ENCODE measurements around the gene A3GALT2.

Gene A3GALT2

GRCh38 chr1:33367485-33368405 lies 46.8 kb upstream of the A3GALT2 start:
- no peak overlapping the region for H2BK15ac ChIP-seq (replicated peaks; ENCODE audit: low read depth)
- H3K56ac ChIP-seq (ENCODE audit: low read length) = no peak overlapping the region
- H3K23ac ChIP-seq (ENCODE audit: low read length) = no peak overlapping the region
- no peak overlapping the region for H3K4me3 ChIP-seq (ENCODE audit: low read length)
- H4K8ac ChIP-seq (ENCODE audit: low read depth, low read length) = no peak overlapping the region
- no peaks in the 10 kb centered on the region for H3K79me1 ChIP-seq (ENCODE audit: low read length)
- no peaks in the 10 kb centered on the region for H3K36me3 ChIP-seq (ENCODE audit: control insufficient read depth, insufficient read depth, low read length)
- H3K4ac ChIP-seq (ENCODE audit: low read depth, low read length) = no peak overlapping the region
- DNase-seq = peak; percentile 79
- H3K79me2 ChIP-seq (ENCODE audit: control insufficient read depth, insufficient read depth, low read length) = no peaks in the 10 kb centered on the region
- no peak overlapping the region for H2BK5ac ChIP-seq (ENCODE audit: low read length)
- no peak overlapping the region for H3K9ac ChIP-seq (ENCODE audit: low read length)
- WGBS (ENCODE audit: extremely low coverage, insufficient coverage, low lambda C conversion rate) = no CpG with 5 or more reads among the region's 23 CpGs
- no peak overlapping the region for H3K27ac ChIP-seq (ENCODE audit: low read depth, low read length)
- H2AK5ac ChIP-seq (ENCODE audit: low read length) = no peak overlapping the region
- H2BK120ac ChIP-seq (ENCODE audit: low read depth, low read length) = no peak overlapping the region
- no peak overlapping the region for H3K18ac ChIP-seq (ENCODE audit: low read length)
- no peaks in the 10 kb centered on the region for H3K27me3 ChIP-seq (ENCODE audit: insufficient read depth, low read length, poor library complexity)
- peaks cover 12% of the 10 kb centered on the region for H3K4me1 ChIP-seq (ENCODE audit: control insufficient read depth, low read depth, low read length)
- no peak overlapping the region for H4K5ac ChIP-seq (ENCODE audit: low read length)
- no peak overlapping the region for H3K4me2 ChIP-seq (ENCODE audit: low read length)

- H3K36me3 ChIP-seq (ENCODE audit: control insufficient read depth, insufficient read depth, low read length) = no peaks in the 10 kb centered on the region
- no peak overlapping the region for H3K4me2 ChIP-seq (ENCODE audit: low read length)
- no peak overlapping the region for H2BK120ac ChIP-seq (ENCODE audit: low read depth, low read length)
- H3K4me3 ChIP-seq (ENCODE audit: low read length) = no peak overlapping the region
- no peak overlapping the region for H4K8ac ChIP-seq (ENCODE audit: low read depth, low read length)
- H2BK15ac ChIP-seq (replicated peaks; ENCODE audit: low read depth) = no peak overlapping the region
- no peak overlapping the region for H3K23ac ChIP-seq (ENCODE audit: low read length)
- DNase-seq = no peak
- no peaks in the 10 kb centered on the region for H3K79me2 ChIP-seq (ENCODE audit: control insufficient read depth, insufficient read depth, low read length)
- H2AK5ac ChIP-seq (ENCODE audit: low read length) = no peak overlapping the region
- H4K5ac ChIP-seq (ENCODE audit: low read length) = no peak overlapping the region
- H3K79me1 ChIP-seq (ENCODE audit: low read length) = no peaks in the 10 kb centered on the region
- no peak overlapping the region for H3K4ac ChIP-seq (ENCODE audit: low read depth, low read length)
- no peak overlapping the region for H3K9ac ChIP-seq (ENCODE audit: low read length)
- no peak overlapping the region for H2BK5ac ChIP-seq (ENCODE audit: low read length)
- H3K18ac ChIP-seq (ENCODE audit: low read length) = no peak overlapping the region
- H3K4me1 ChIP-seq (ENCODE audit: control insufficient read depth, low read depth, low read length) = peaks cover 12% of the 10 kb centered on the region
- no CpG with 5 or more reads among the region's 14 CpGs for WGBS (ENCODE audit: extremely low coverage, insufficient coverage, low lambda C conversion rate)
- H3K56ac ChIP-seq (ENCODE audit: low read length) = no peak overlapping the region
- H3K27ac ChIP-seq (ENCODE audit: low read depth, low read length) = no peak overlapping the region
- no peaks in the 10 kb centered on the region for H3K27me3 ChIP-seq (ENCODE audit: insufficient read depth, low read length, poor library complexity)
Observed at GRCh38 chr1:33366762-33367484, 46.0 kb upstream of the A3GALT2 start.

DNA sequence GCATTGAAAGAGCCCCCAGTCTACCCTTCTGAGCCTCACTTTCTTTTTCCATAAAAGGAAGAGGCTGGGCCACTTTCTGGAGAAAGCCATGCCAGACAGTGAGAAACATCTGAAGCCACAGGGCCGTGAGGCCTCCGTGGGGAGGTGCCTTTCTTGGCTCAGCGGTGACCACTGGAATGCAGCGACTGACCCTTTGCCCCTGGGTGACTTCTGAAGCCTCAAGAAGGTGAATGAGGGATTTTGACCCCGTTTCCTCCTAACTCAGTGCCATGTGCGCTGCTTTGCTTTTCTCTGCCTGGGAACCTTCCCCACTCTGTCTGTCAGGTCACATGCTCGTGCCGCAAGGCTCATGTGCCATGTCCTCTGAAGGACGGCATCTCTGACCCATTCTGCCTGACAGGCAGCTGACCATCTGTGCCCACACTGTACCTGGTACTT lies 44.7 kb upstream of the A3GALT2 start:
- Histone ChIP-seq H3K4me1 (ENCODE audit: control insufficient read depth, low read depth, low read length) (peaks cover 15% of the 10 kb centered on the region), H3K56ac (ENCODE audit: low read length) (peak overlapping the region; percentile 11), H2BK120ac (ENCODE audit: low read depth, low read length) (no peak overlapping the region), H3K4me2 (ENCODE audit: low read length) (no peak overlapping the region), H3K79me2 (ENCODE audit: control insufficient read depth, insufficient read depth, low read length) (no peaks in the 10 kb centered on the region), H3K9ac (ENCODE audit: low read length) (no peak overlapping the region), H4K8ac (ENCODE audit: low read depth, low read length) (no peak overlapping the region), H3K4ac (ENCODE audit: low read depth, low read length) (no peak overlapping the region), H4K5ac (ENCODE audit: low read length) (no peak overlapping the region), H3K79me1 (ENCODE audit: low read length) (no peaks in the 10 kb centered on the region), H2BK5ac (ENCODE audit: low read length) (no peak overlapping the region), H3K27me3 (ENCODE audit: insufficient read depth, low read length, poor library complexity) (no peaks in the 10 kb centered on the region), H3K18ac (ENCODE audit: low read length) (no peak overlapping the region), H3K27ac (ENCODE audit: low read depth, low read length) (no peak overlapping the region), H3K36me3 (ENCODE audit: control insufficient read depth, insufficient read depth, low read length) (no peaks in the 10 kb centered on the region), H3K4me3 (ENCODE audit: low read length) (no peak overlapping the region), H2BK15ac (replicated peaks; ENCODE audit: low read depth) (no peak overlapping the region), H3K23ac (ENCODE audit: low read length) (no peak overlapping the region), H2AK5ac (ENCODE audit: low read length) (peak overlapping the region; percentile 80)
- WGBS (ENCODE audit: extremely low coverage, insufficient coverage, low lambda C conversion rate) = no CpG with 5 or more reads among the region's 9 CpGs
- no peak for DNase-seq

DNA sequence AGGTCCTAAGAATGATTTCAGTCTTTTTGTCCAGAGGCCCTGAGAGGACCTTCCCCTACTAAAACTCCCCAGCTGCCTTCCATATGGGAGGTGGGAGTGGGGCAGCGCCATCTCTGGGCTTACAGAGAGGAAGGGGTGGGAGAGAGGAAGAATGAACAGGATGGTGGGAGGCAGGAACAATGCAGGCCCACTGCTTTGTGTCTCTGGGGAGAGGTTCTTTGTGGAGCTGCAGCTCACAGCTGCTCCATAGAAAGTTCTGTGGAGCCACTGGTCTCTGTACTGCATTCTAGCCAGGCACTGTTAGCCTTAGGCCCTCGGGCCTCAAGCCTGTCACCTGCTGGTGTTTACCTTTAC lies 43.6 kb upstream of the A3GALT2 start:
- Histone ChIP-seq H3K36me3 (ENCODE audit: control insufficient read depth, insufficient read depth, low read length) (no peaks in the 10 kb centered on the region), H3K18ac (ENCODE audit: low read length) (no peak overlapping the region), H3K27me3 (ENCODE audit: insufficient read depth, low read length, poor library complexity) (no peaks in the 10 kb centered on the region), H3K4ac (ENCODE audit: low read depth, low read length) (no peak overlapping the region), H4K5ac (ENCODE audit: low read length) (no peak overlapping the region), H2BK15ac (replicated peaks; ENCODE audit: low read depth) (no peak overlapping the region), H3K4me3 (ENCODE audit: low read length) (no peak overlapping the region), H3K79me1 (ENCODE audit: low read length) (no peaks in the 10 kb centered on the region), H3K23ac (ENCODE audit: low read length) (no peak overlapping the region), H3K4me2 (ENCODE audit: low read length) (no peak overlapping the region), H3K56ac (ENCODE audit: low read length) (peak overlapping the region; percentile 30), H3K79me2 (ENCODE audit: control insufficient read depth, insufficient read depth, low read length) (no peaks in the 10 kb centered on the region), H3K4me1 (ENCODE audit: control insufficient read depth, low read depth, low read length) (peaks cover 15% of the 10 kb centered on the region), H2BK120ac (ENCODE audit: low read depth, low read length) (no peak overlapping the region), H3K9ac (ENCODE audit: low read length) (no peak overlapping the region), H4K8ac (ENCODE audit: low read depth, low read length) (no peak overlapping the region), H3K27ac (ENCODE audit: low read depth, low read length) (peak overlapping the region; percentile 15), H2AK5ac (ENCODE audit: low read length) (no peak overlapping the region), H2BK5ac (ENCODE audit: low read length) (no peak overlapping the region)
- DNase-seq = no peak
- WGBS (ENCODE audit: extremely low coverage, insufficient coverage, low lambda C conversion rate) = no CpG with 5 or more reads among the region's 2 CpGs

- Histone ChIP-seq H4K5ac (ENCODE audit: low read length) (no peak overlapping the region), H3K9ac (ENCODE audit: low read length) (peak overlapping the region; percentile 44), H4K8ac (ENCODE audit: low read depth, low read length) (no peak overlapping the region), H3K23ac (ENCODE audit: low read length) (no peak overlapping the region), H3K56ac (ENCODE audit: low read length) (peak overlapping the region; percentile 79), H2BK120ac (ENCODE audit: low read depth, low read length) (no peak overlapping the region), H3K4me2 (ENCODE audit: low read length) (peak overlapping the region; percentile 14), H2AK5ac (ENCODE audit: low read length) (peak overlapping the region; percentile 40), H2BK5ac (ENCODE audit: low read length) (peak overlapping the region; percentile 58), H3K4me1 (ENCODE audit: control insufficient read depth, low read depth, low read length) (peaks cover 15% of the 10 kb centered on the region), H3K4ac (ENCODE audit: low read depth, low read length) (no peak overlapping the region), H3K79me2 (ENCODE audit: control insufficient read depth, insufficient read depth, low read length) (no peaks in the 10 kb centered on the region), H3K79me1 (ENCODE audit: low read length) (no peaks in the 10 kb centered on the region), H3K36me3 (ENCODE audit: control insufficient read depth, insufficient read depth, low read length) (no peaks in the 10 kb centered on the region), H3K18ac (ENCODE audit: low read length) (no peak overlapping the region), H3K4me3 (ENCODE audit: low read length) (no peak overlapping the region), H3K27me3 (ENCODE audit: insufficient read depth, low read length, poor library complexity) (peaks cover 2% of the 10 kb centered on the region), H3K27ac (ENCODE audit: low read depth, low read length) (peak overlapping the region; percentile 78), H2BK15ac (replicated peaks; ENCODE audit: low read depth) (no peak overlapping the region)
- no peak for DNase-seq
- WGBS (ENCODE audit: extremely low coverage, insufficient coverage, low lambda C conversion rate) = no CpG with 5 or more reads among the region's 5 CpGs
Observed at GRCh38 chr1:33363470-33363861, 42.6 kb upstream of the A3GALT2 start.
